Omental fat pad (tissue), 4 donors: ENCODE results near the gene ZNF407. TPM values are rescaled to one million over a fixed set of nuclear protein-coding genes. Genes with fewer than 3 reads are reported as not detected.
A peak's percentile ranks its signal among the peaks of the same experiment; 100 is the strongest.

Experiments used
- ATAC-seq: fragments of 150-250 bp; one replicate; pipeline ENCODE4 v1.9.1; 2016; ENCODE audit warnings: mild to moderate bottlenecking, moderate library complexity; ENCODE audit not compliant: low FRiP score
- DNase-seq: peaks from one replicate; pipeline ENCODE4 v3.0.0-alpha.2; 2019; ENCODE audit warnings: low spot score
- CTCF ChIP-seq, 3 donors: fragments of 450-650 bp; IDR thresholded peaks; one replicate each; pipeline ENCODE4 v1.5.1; 2016 to 2017; ENCODE audit warnings: antibody characterized with exemption in 3 of 3, mild to moderate bottlenecking in 3 of 3, moderate library complexity in 2 of 3
- total RNA-seq, 4 donors: library from RNA; depleted of rRNA; stranded (reverse); fragments of >200 nt; gene quantifications; one replicate each; pipeline ENCODE4 v1.1.0, GENCODE V29; 2016

ZNF407 gene
- total RNA-seq, 4 donors from 2014 or later = 13.4 to 26.7 (median 19.7) TPM

GRCh38 chr18:74789078-74789477 is 191.4 kb downstream of the ZNF407 start:
- DNase-seq = no peak
- ATAC-seq = no peak
- TF ChIP-seq CTCF (IDR thresholded peaks at IDR 0.05) = no peak

- no peak for DNase-seq
- TF ChIP-seq CTCF (IDR thresholded peaks at IDR 0.05) = no peak
- ATAC-seq = no peak
Measured at GRCh38 chr18:74790451-74790850, 192.8 kb downstream of the ZNF407 start.

GRCh38 chr18:74791501-74792194 is 194.0 kb downstream of the ZNF407 start:
- ATAC-seq = no peak
- no peak for TF ChIP-seq CTCF (IDR thresholded peaks at IDR 0.05)
- DNase-seq = no peak

GRCh38 chr18:74793746-74794145 is 196.1 kb downstream of the ZNF407 start:
- no peak for TF ChIP-seq CTCF (IDR thresholded peaks at IDR 0.05)
- DNase-seq (no peak), ATAC-seq (no peak)

GRCh38 chr18:74795751-74796150 is 198.1 kb downstream of the ZNF407 start:
- no peak for ATAC-seq
- no peak for DNase-seq
- TF ChIP-seq CTCF (IDR thresholded peaks at IDR 0.05) = no peak

GRCh38 chr18:74796211-74796610 is 198.5 kb downstream of the ZNF407 start:
- ATAC-seq (no peak), DNase-seq (no peak)
- TF ChIP-seq CTCF (IDR thresholded peaks at IDR 0.05) = no peak

GRCh38 chr18:74796841-74797576 is 199.3 kb downstream of the ZNF407 start:
- no peak for TF ChIP-seq CTCF (IDR thresholded peaks at IDR 0.05)
- ATAC-seq = peak; percentile 65

More at GRCh38 chr18:74796841-74797576, 199.3 kb downstream of the ZNF407 start:
- no peak for DNase-seq
